IMR-90 (cell line): Measurements from ENCODE around the gene ADAM21. TPM values are rescaled to one million over a fixed set of nuclear protein-coding genes. Genes with fewer than 3 reads are reported as not detected.

Source experiments
- ATAC-seq: fragments of 200-7000 bp; cut with Tn5 transposase; 2 replicates; pipeline ENCODE4 v1.9.1; 2020; ENCODE audit warnings: low read depth, mild to moderate bottlenecking, moderate library complexity
- BruUV-seq: library from RNA; stranded (reverse); fragments of 400-500 nt; replicated peaks from 2 replicates; lab custom pipeline; 2021; lab: Mats Ljungman, UMichigan
- CTCF ChIA-PET: fragments of 300-600 bp; formaldehyde crosslinking; extraction: SDS; loops from one replicate; lab custom pipeline; 2021; ENCODE audit warnings: antibody characterized with exemption; lab: Yijun Ruan, JAX
- POLR2A ChIA-PET: fragments of 300-600 bp; sonication (Branson Sonifier 250); formaldehyde crosslinking; loops from one replicate; lab custom pipeline; 2022; ENCODE audit warnings: antibody characterized with exemption; ENCODE audit not compliant: unreplicated experiment; lab: Charles Lee
- DNase-seq: peaks from one replicate; pipeline ENCODE4 v3.0.0; 2013
- H2AFZ ChIP-seq: replicated peaks from 2 replicates; pipeline ENCODE3; 2013; ENCODE audit warnings: low read length, mild to moderate bottlenecking; ENCODE audit not compliant: poor library complexity
- H2AK5ac ChIP-seq: 2 replicates; pipeline ENCODE4 v1.6.1; 2013; ENCODE audit warnings: low read depth, low read length, inconsistent platforms
- H2AK9ac ChIP-seq: replicated peaks from 2 replicates; pipeline ENCODE3; 2013; ENCODE audit warnings: mild to moderate bottlenecking, low read depth, low read length, moderate library complexity; ENCODE audit not compliant: poor library complexity
- H2BK120ac ChIP-seq: 2 replicates; pipeline ENCODE4 v1.6.1; 2013; ENCODE audit warnings: low read depth, low read length, inconsistent platforms
- H2BK15ac ChIP-seq: 3 replicates; pipeline ENCODE4 v1.6.1; 2013; ENCODE audit warnings: low read depth, low read length, inconsistent platforms
- H2BK20ac ChIP-seq: 2 replicates; pipeline ENCODE4 v1.6.1; 2013; ENCODE audit warnings: low read depth, mild to moderate bottlenecking, inconsistent platforms, low read length, moderate library complexity
- H2BK5ac ChIP-seq: 2 replicates; pipeline ENCODE4 v1.6.1; 2013; ENCODE audit warnings: mild to moderate bottlenecking, low read depth, low read length, inconsistent platforms; ENCODE audit not compliant: poor library complexity, severe bottlenecking
- H3K14ac ChIP-seq: replicated peaks from 2 replicates; pipeline ENCODE4 v1.6.1; 2013; ENCODE audit warnings: low read depth, low read length, inconsistent platforms
- H3K18ac ChIP-seq: 2 replicates; pipeline ENCODE4 v1.6.1; 2013; ENCODE audit warnings: low read depth, low read length, control low read depth
- H3K23ac ChIP-seq: 2 replicates; pipeline ENCODE4 v1.6.1; 2013; ENCODE audit warnings: low read depth, low read length, inconsistent platforms
- H3K27ac ChIP-seq: 2 replicates; pipeline ENCODE4 v1.5.1; 2013; ENCODE audit warnings: mild to moderate bottlenecking, control low read depth, low read length; ENCODE audit not compliant: insufficient read depth
- H3K27me3 ChIP-seq: 2 replicates; pipeline ENCODE4 v1.6.1; 2013; ENCODE audit warnings: low read length; ENCODE audit not compliant: control insufficient read depth, insufficient read depth
- H3K36me3 ChIP-seq: 2 replicates; pipeline ENCODE4 v1.6.1; 2013; ENCODE audit warnings: low read length, mixed read lengths; ENCODE audit not compliant: control insufficient read depth, insufficient read depth
- H3K4ac ChIP-seq: 2 replicates; pipeline ENCODE4 v1.6.1; 2013; ENCODE audit warnings: low read depth, low read length, inconsistent platforms
- H3K4me1 ChIP-seq: 2 replicates; pipeline ENCODE4 v1.6.1; 2013; ENCODE audit warnings: low read length, mixed read lengths; ENCODE audit not compliant: control insufficient read depth, insufficient read depth
- H3K4me2 ChIP-seq: 2 replicates; pipeline ENCODE4 v1.6.1; 2013; ENCODE audit warnings: low read depth, mild to moderate bottlenecking, control low read depth, low read length, moderate library complexity
- H3K4me3 ChIP-seq: 2 replicates; pipeline ENCODE4 v1.5.1; 2013; ENCODE audit warnings: low read depth, mild to moderate bottlenecking, control low read depth, low read length, moderate library complexity; ENCODE audit not compliant: insufficient read depth
- H3K56ac ChIP-seq: 2 replicates; pipeline ENCODE4 v1.6.1; 2013; ENCODE audit warnings: low read length, inconsistent platforms; ENCODE audit not compliant: insufficient read depth; ENCODE audit errors: extremely low read depth
- H3K79me1 ChIP-seq, 2 experiments: 2 replicates each; pipeline ENCODE4 v1.6.1; 2013; ENCODE audit warnings: low read length in 2 of 2, inconsistent platforms in 1 of 2, low read depth in 1 of 2
- H3K9ac ChIP-seq: 2 replicates; pipeline ENCODE4 v1.6.1; 2013; ENCODE audit warnings: low read depth, low read length, control low read depth
- H3K9me1 ChIP-seq: 2 replicates; pipeline ENCODE4 v1.6.1; 2013; ENCODE audit warnings: low read length, inconsistent platforms; ENCODE audit not compliant: insufficient read depth
- H3K9me3 ChIP-seq: 2 replicates; pipeline ENCODE4 v1.6.1; 2013; ENCODE audit warnings: low read length; ENCODE audit not compliant: control insufficient read depth, insufficient read depth
- H4K20me1 ChIP-seq: 2 replicates; pipeline ENCODE4 v1.6.1; 2013; ENCODE audit warnings: low read length, inconsistent platforms; ENCODE audit not compliant: insufficient read depth
- H4K5ac ChIP-seq: 2 replicates; pipeline ENCODE4 v1.6.1; 2013; ENCODE audit warnings: mild to moderate bottlenecking, low read depth, low read length, control low read depth
- H4K8ac ChIP-seq, 2 experiments: 2 replicates each; pipeline ENCODE4 v1.6.1; 2013; ENCODE audit warnings: low read depth in 2 of 2, low read length in 2 of 2, control low read depth in 1 of 2, inconsistent platforms in 1 of 2
- H4K91ac ChIP-seq: 2 replicates; pipeline ENCODE4 v1.6.1; 2013; ENCODE audit warnings: low read depth, low read length, inconsistent platforms; ENCODE audit not compliant: insufficient read depth
- CEBPB ChIP-seq: IDR thresholded peaks from 2 replicates; pipeline ENCODE4 v1.6.1; 2012; ENCODE audit warnings: low read depth, low read length, improper control_type of control experiment
- CTCF ChIP-seq: conservative IDR thresholded peaks from 2 replicates; pipeline ENCODE4 v1.5.1; 2012; ENCODE audit warnings: mild to moderate bottlenecking, low read depth, low read length, improper control_type of control experiment
- ELK1 ChIP-seq: fragments of 150-350 bp; IDR thresholded peaks from 2 replicates; pipeline ENCODE4 v1.6.1; 2016; ENCODE audit warnings: low read depth, mild to moderate bottlenecking, low read length, moderate library complexity, borderline replicate concordance
- MAZ ChIP-seq: IDR thresholded peaks from 2 replicates; pipeline ENCODE4 v1.6.1; 2012; ENCODE audit warnings: low read depth, mild to moderate bottlenecking, low read length, improper control_type of control experiment, moderate library complexity, borderline replicate concordance
- NFE2L2 ChIP-seq: fragments of 150-350 bp; IDR thresholded peaks from 2 replicates; pipeline ENCODE4 v1.6.1; 2016; ENCODE audit warnings: low read depth, mild to moderate bottlenecking, low read length
- POLR2A ChIP-seq: IDR thresholded peaks from 2 replicates; pipeline ENCODE4 v1.6.1; 2012; ENCODE audit warnings: mild to moderate bottlenecking, low read depth, low read length
- RAD21 ChIP-seq: IDR thresholded peaks from 2 replicates; pipeline ENCODE4 v1.6.1; 2012; ENCODE audit warnings: low read length, improper control_type of control experiment
- RFX5 ChIP-seq: IDR thresholded peaks from 2 replicates; pipeline ENCODE4 v1.8.0; 2012; ENCODE audit warnings: low read depth, mild to moderate bottlenecking, low read length, moderate library complexity
- SMC3 ChIP-seq: fragments of 150-350 bp; IDR thresholded peaks from 2 replicates; pipeline ENCODE4 v1.6.1; 2016; ENCODE audit warnings: low read depth, mild to moderate bottlenecking, antibody characterized with exemption, low read length, moderate library complexity
- WGBS, 2 experiments: methylation state at CpG; one replicate each; pipeline versions ENCODE4 v1.1.5 to v1.1.7; 2013; ENCODE audit warnings: missing lambda C conversion rate in 2 of 2; ENCODE audit not compliant: insufficient read length in 1 of 2; ENCODE audit errors: extremely low coverage in 2 of 2; 5-methylcytosine and 5-hydroxymethylcytosine counted together
- dilution Hi-C: fragments of 300-500 bp; cut with HindIII; formaldehyde crosslinking; loops from one replicate; pipeline ENCODE4 v1.14.3; 2018; ENCODE audit warnings: low sequenced_read_pairs; ENCODE audit not compliant: unreplicated experiment
- in situ Hi-C: fragments of 300-500 bp; cut with MboI; formaldehyde crosslinking; loops from 3 replicates; pipeline ENCODE4 v1.14.3; 2019; ENCODE audit warnings: low sequenced_read_pairs, inconsistent platforms, mixed read lengths
- intact Hi-C: fragments of 100-400 bp; cut with micrococcal nuclease; formaldehyde crosslinking; loops from 2 replicates; pipeline ENCODE4 v1.10.0; 2022
- polyA plus RNA-seq, 3 experiments: library from polyadenylated mRNA; depleted of rRNA; stranded (reverse); fragments of >200 nt; gene quantifications; 2 replicates each; pipeline ENCODE4 v1.2.3, GENCODE V29; 2012; ENCODE audit warnings: low replicate concordance in 1 of 3
- total RNA-seq: library from RNA; depleted of rRNA; stranded (reverse); fragments of >200 nt; gene quantifications from 2 replicates; pipeline ENCODE4 v1.2.3, GENCODE V29; 2012

Gene ADAM21
- total and polyA plus RNA-seq, 2 of the 4 experiments (the other 2 are of a cell fraction): 0.15 to 0.36 TPM

- Histone ChIP-seq H3K9ac (no peak overlapping the region), H4K8ac (no peak overlapping the region), H2BK20ac (no peak overlapping the region), H3K23ac (no peak overlapping the region), H3K18ac (no peak overlapping the region), H3K56ac (no peak overlapping the region), H2BK15ac (no peak overlapping the region), H2AK5ac (no peak overlapping the region), H2AFZ (no peak overlapping the region), H3K79me1 (no peaks in the 10 kb centered on the region), H2BK5ac (no peak overlapping the region), H3K4me3 (no peak overlapping the region), H3K9me3 (peaks cover 8% of the 10 kb centered on the region), H3K36me3 (no peaks in the 10 kb centered on the region), H4K20me1 (no peaks in the 10 kb centered on the region), H3K9me1 (no peaks in the 10 kb centered on the region), H4K91ac (no peak overlapping the region), H3K14ac (no peak overlapping the region), H2AK9ac (no peak overlapping the region), H4K5ac (no peak overlapping the region), H3K27ac (no peak overlapping the region), H3K4ac (no peak overlapping the region), H2BK120ac (no peak overlapping the region), H3K27me3 (no peaks in the 10 kb centered on the region), H3K4me1 (no peaks in the 10 kb centered on the region), H3K4me2 (no peak overlapping the region)
- intact Hi-C loops: no loop called here
- DNase-seq: no peak
- 40% methylated on average over 1 of the region's 4 CpGs; no CpG with 5 or more reads in 1 of the 2 experiments for WGBS, 2 experiments
- ChIA-PET CTCF (no interaction called here), POLR2A (no interaction called here)
- no peak for TF ChIP-seq MAZ
- TF ChIP-seq ELK1: no peak
- no peak for TF ChIP-seq RFX5
- TF ChIP-seq SMC3: no peak
- TF ChIP-seq NFE2L2: no peak
- TF ChIP-seq RAD21: no peak
- TF ChIP-seq CTCF: no peak
- no peak for TF ChIP-seq POLR2A
- no peak for TF ChIP-seq CEBPB
- in situ Hi-C loops: no loop called here
- BruUV-seq: no TSS peak
- dilution Hi-C loops: no loop called here
- ATAC-seq: no peak
Observed at GRCh38 chr14:70436867-70437266, 15.1 kb upstream of the ADAM21 start.
